KBM-7 (cell line): ENCODE measurements around the gene OR52J3.

ENCODE experiments used
- DNase-seq: peaks from one replicate; pipeline ENCODE4 v3.0.0-alpha.2; 2015
- in situ Hi-C: fragments of 300-500 bp; cut with MboI; formaldehyde crosslinking; loops from 2 replicates; pipeline ENCODE4 v1.14.3; 2020; ENCODE audit warnings: low sequenced_read_pairs, low pct_unique_long_range_greater_than_20kb, mixed read lengths

The OR52J3 gene

GRCh38 chr11:5088556-5088955 is 42.2 kb downstream of the OR52J3 start:
- no peak for DNase-seq
- in situ Hi-C loops, result no loop called here

- in situ Hi-C loops, result no loop called here
- DNase-seq, result no peak
Measured at GRCh38 chr11:5090668-5091067, 44.3 kb downstream of the OR52J3 start.

- no peak for DNase-seq
- in situ Hi-C loops, result no loop called here
Measured at GRCh38 chr11:5092821-5093585, 46.7 kb downstream of the OR52J3 start.

- DNase-seq, result no peak
- in situ Hi-C loops, result no loop called here
Measured at GRCh38 chr11:5096011-5096410, 49.7 kb downstream of the OR52J3 start.
